OCI-LY1 (cell line): ENCODE measurements around the gene VSIG10.

Experiments used
- CTCF ChIP-seq: fragments of 200-600 bp; sonication (generic), shearing (Covaris generic); IDR thresholded peaks from 2 replicates; pipeline ENCODE4 v1.5.1; 2017; ENCODE audit warnings: mild to moderate bottlenecking, antibody characterized with exemption, low read length, moderate library complexity, mixed read lengths
- EZH2 ChIP-seq: fragments of 200-600 bp; sonication (generic), shearing (Covaris generic); IDR thresholded peaks from 2 replicates; pipeline ENCODE4 v1.8.0; 2017; ENCODE audit warnings: borderline replicate concordance, mixed run types, mild to moderate bottlenecking, antibody characterized with exemption, low read length, moderate library complexity, mixed read lengths

GRCh38 chr12:118032188-118032587, 71.6 kb downstream of the VSIG10 start:
- TF ChIP-seq EZH2 (no peak), CTCF (no peak)
